Trophoblast cell (in vitro differentiated cells and primary cell): ENCODE measurements around the gene ASIC2.

Source experiments
- DNase-seq, 2 donors: peaks; one replicate each; pipeline ENCODE4 v3.0.0-alpha.2; 2016
- H2AFZ ChIP-seq: 2 replicates; pipeline ENCODE4 v1.6.1; 2013; ENCODE audit warnings: low read length, moderate library complexity, mild to moderate bottlenecking; ENCODE audit not compliant: insufficient read depth, poor library complexity
- H2AK5ac ChIP-seq: 2 replicates; pipeline ENCODE4 v1.6.1; 2013; ENCODE audit warnings: mild to moderate bottlenecking, low read length
- H2BK120ac ChIP-seq: 2 replicates; pipeline ENCODE4 v1.6.1; 2013; ENCODE audit warnings: low read length, mild to moderate bottlenecking, moderate library complexity; ENCODE audit not compliant: insufficient read depth, poor library complexity
- H2BK12ac ChIP-seq: 2 replicates; pipeline ENCODE4 v1.6.1; 2013; ENCODE audit warnings: mild to moderate bottlenecking, low read length, moderate library complexity
- H2BK5ac ChIP-seq: 2 replicates; pipeline ENCODE4 v1.6.1; 2013; ENCODE audit warnings: low read length, low read depth, moderate library complexity, mild to moderate bottlenecking; ENCODE audit not compliant: poor library complexity
- H3K14ac ChIP-seq: 2 replicates; pipeline ENCODE4 v1.6.1; 2013; ENCODE audit warnings: mild to moderate bottlenecking, low read length
- H3K18ac ChIP-seq: 2 replicates; pipeline ENCODE4 v1.6.1; 2013; ENCODE audit warnings: mild to moderate bottlenecking, low read length
- H3K23ac ChIP-seq: 2 replicates; pipeline ENCODE4 v1.6.1; 2013; ENCODE audit warnings: low read length
- H3K27ac ChIP-seq: 2 replicates; pipeline ENCODE4 v1.5.1; 2013; ENCODE audit warnings: low read depth, mild to moderate bottlenecking, inconsistent platforms, low read length, moderate library complexity
- H3K27me3 ChIP-seq: 2 replicates; pipeline ENCODE4 v1.6.1; 2013; ENCODE audit warnings: inconsistent platforms, mild to moderate bottlenecking, low read length, moderate library complexity; ENCODE audit not compliant: insufficient read depth
- H3K36me3 ChIP-seq, 2 experiments: 1 replicate in 1 of 2; 2 replicates in 1 of 2; pipeline ENCODE4 v1.6.1; 2013; ENCODE audit warnings: low read length in 2 of 2, mild to moderate bottlenecking in 2 of 2, moderate library complexity in 1 of 2; ENCODE audit not compliant: insufficient read depth in 2 of 2, control insufficient read depth in 1 of 2
- H3K4ac ChIP-seq: 2 replicates; pipeline ENCODE4 v1.6.1; 2013; ENCODE audit warnings: low read depth, mild to moderate bottlenecking, low read length, moderate library complexity
- H3K4me1 ChIP-seq, 2 experiments: 1 replicate in 1 of 2; 2 replicates in 1 of 2; pipeline ENCODE4 v1.6.1; 2013; ENCODE audit warnings: low read length in 2 of 2, mild to moderate bottlenecking in 2 of 2, moderate library complexity in 1 of 2; ENCODE audit not compliant: insufficient read depth in 2 of 2, control insufficient read depth in 1 of 2
- H3K4me2 ChIP-seq: 2 replicates; pipeline ENCODE4 v1.6.1; 2013; ENCODE audit warnings: inconsistent platforms, mild to moderate bottlenecking, low read length, moderate library complexity
- H3K4me3 ChIP-seq: 2 replicates; pipeline ENCODE4 v1.5.1; 2013; ENCODE audit warnings: mild to moderate bottlenecking, low read depth, low read length, inconsistent platforms
- H3K79me1 ChIP-seq: one replicate; pipeline ENCODE4 v1.6.1; 2013; ENCODE audit warnings: low read length
- H3K79me2 ChIP-seq: 2 replicates; pipeline ENCODE4 v1.6.1; 2013; ENCODE audit warnings: low read length, mild to moderate bottlenecking; ENCODE audit not compliant: control insufficient read depth, insufficient read depth, poor library complexity
- H3K9ac ChIP-seq: 2 replicates; pipeline ENCODE4 v1.6.1; 2013; ENCODE audit warnings: mild to moderate bottlenecking, low read length
- H3K9me3 ChIP-seq: 2 replicates; pipeline ENCODE4 v1.6.1; 2013; ENCODE audit warnings: low read depth, mild to moderate bottlenecking, control low read depth, inconsistent platforms, low read length; ENCODE audit not compliant: insufficient read depth
- H4K12ac ChIP-seq: 2 replicates; pipeline ENCODE4 v1.6.1; 2013; ENCODE audit warnings: low read depth, mild to moderate bottlenecking, low read length, moderate library complexity
- H4K8ac ChIP-seq: 2 replicates; pipeline ENCODE4 v1.6.1; 2013; ENCODE audit warnings: low read depth, mild to moderate bottlenecking, low read length, moderate library complexity
- H4K91ac ChIP-seq: one replicate; pipeline ENCODE4 v1.6.1; 2013; ENCODE audit warnings: low read depth, mild to moderate bottlenecking, low read length, moderate library complexity
- WGBS: extraction: QIAGEN DNeasy Blood & Tissue Kit; methylation state at CpG from one replicate; pipeline ENCODE4 v1.1.7; 2013; ENCODE audit warnings: missing lambda C conversion rate; ENCODE audit not compliant: insufficient read length, insufficient coverage; ENCODE audit errors: extremely low coverage; 5-methylcytosine and 5-hydroxymethylcytosine counted together

Gene ASIC2

GRCh38 chr17:33322063-33322462 is 29.0 kb upstream of the ASIC2 start:
- Histone ChIP-seq H3K4me1 (no peaks in the 10 kb centered on the region), H3K27me3 (no peaks in the 10 kb centered on the region), H3K36me3 (no peaks in the 10 kb centered on the region), H3K23ac (no peak overlapping the region), H3K9ac (no peak overlapping the region), H3K14ac (no peak overlapping the region), H3K79me1 (no peaks in the 10 kb centered on the region), H2AFZ (no peak overlapping the region), H3K4me3 (no peak overlapping the region), H4K8ac (no peak overlapping the region), H3K4ac (no peak overlapping the region), H3K27ac (no peak overlapping the region), H3K4me2 (no peak overlapping the region), H2BK120ac (no peak overlapping the region), H2BK12ac (no peak overlapping the region), H4K91ac (no peak overlapping the region), H2BK5ac (no peak overlapping the region), H2AK5ac (no peak overlapping the region), H3K79me2 (no peaks in the 10 kb centered on the region), H3K9me3 (no peaks in the 10 kb centered on the region), H3K18ac (no peak overlapping the region), H4K12ac (no peak overlapping the region)
- no CpG with 5 or more reads among the region's 6 CpGs for WGBS
- DNase-seq = no peak

- H3K18ac ChIP-seq = no peak overlapping the region
- no peak overlapping the region for H3K14ac ChIP-seq
- H3K79me1 ChIP-seq = no peaks in the 10 kb centered on the region
- no peak overlapping the region for H2AFZ ChIP-seq
- no peak overlapping the region for H4K12ac ChIP-seq
- no peaks in the 10 kb centered on the region for H3K4me1 ChIP-seq
- H3K4ac ChIP-seq = no peak overlapping the region
- no peaks in the 10 kb centered on the region for H3K79me2 ChIP-seq
- no peak overlapping the region for H2BK12ac ChIP-seq
- H2AK5ac ChIP-seq = no peak overlapping the region
- no peaks in the 10 kb centered on the region for H3K36me3 ChIP-seq
- H3K27ac ChIP-seq = no peak overlapping the region
- H3K27me3 ChIP-seq = no peaks in the 10 kb centered on the region
- no peak overlapping the region for H4K91ac ChIP-seq
- no peak overlapping the region for H3K4me3 ChIP-seq
- no peaks in the 10 kb centered on the region for H3K9me3 ChIP-seq
- no peak overlapping the region for H2BK120ac ChIP-seq
- no peak overlapping the region for H3K23ac ChIP-seq
- DNase-seq = no peak
- no peak overlapping the region for H3K4me2 ChIP-seq
- H2BK5ac ChIP-seq = no peak overlapping the region
- H3K9ac ChIP-seq = no peak overlapping the region
- H4K8ac ChIP-seq = no peak overlapping the region
- no CpG with 5 or more reads among the region's 3 CpGs for WGBS
Observed at GRCh38 chr17:33318241-33318640, 25.1 kb upstream of the ASIC2 start.

GRCh38 chr17:33316746-33317145 is 23.7 kb upstream of the ASIC2 start:
- WGBS = no CpG with 5 or more reads among the region's 6 CpGs
- no peaks in the 10 kb centered on the region for H3K27me3 ChIP-seq
- H3K79me1 ChIP-seq = no peaks in the 10 kb centered on the region
- no peak overlapping the region for H3K4ac ChIP-seq
- no peak overlapping the region for H3K9ac ChIP-seq
- H2BK12ac ChIP-seq = no peak overlapping the region
- H4K8ac ChIP-seq = no peak overlapping the region
- H4K91ac ChIP-seq = no peak overlapping the region
- H2BK120ac ChIP-seq = no peak overlapping the region
- DNase-seq = no peak
- H3K14ac ChIP-seq = no peak overlapping the region
- H4K12ac ChIP-seq = no peak overlapping the region
- H3K18ac ChIP-seq = no peak overlapping the region
- no peak overlapping the region for H3K4me2 ChIP-seq
- no peaks in the 10 kb centered on the region for H3K79me2 ChIP-seq
- no peak overlapping the region for H2AK5ac ChIP-seq
- H3K4me3 ChIP-seq = no peak overlapping the region
- H3K4me1 ChIP-seq = no peaks in the 10 kb centered on the region
- no peak overlapping the region for H2AFZ ChIP-seq
- H3K27ac ChIP-seq = no peak overlapping the region
- H3K36me3 ChIP-seq = no peaks in the 10 kb centered on the region
- H3K23ac ChIP-seq = no peak overlapping the region
- H3K9me3 ChIP-seq = no peaks in the 10 kb centered on the region
- no peak overlapping the region for H2BK5ac ChIP-seq

- Histone ChIP-seq H3K9ac (no peak overlapping the region), H3K4ac (no peak overlapping the region), H3K23ac (no peak overlapping the region), H3K4me2 (no peak overlapping the region), H3K14ac (no peak overlapping the region), H2BK12ac (no peak overlapping the region), H2AFZ (no peak overlapping the region), H2BK5ac (no peak overlapping the region), H3K79me1 (no peaks in the 10 kb centered on the region), H3K79me2 (no peaks in the 10 kb centered on the region), H3K27ac (no peak overlapping the region), H3K4me1 (no peaks in the 10 kb centered on the region), H2AK5ac (no peak overlapping the region), H3K27me3 (no peaks in the 10 kb centered on the region), H4K91ac (no peak overlapping the region), H3K36me3 (no peaks in the 10 kb centered on the region), H3K18ac (no peak overlapping the region), H4K8ac (no peak overlapping the region), H2BK120ac (no peak overlapping the region), H3K9me3 (no peaks in the 10 kb centered on the region), H4K12ac (no peak overlapping the region), H3K4me3 (no peak overlapping the region)
- no CpG with 5 or more reads among the region's 2 CpGs for WGBS
- DNase-seq = no peak
Observed at GRCh38 chr17:33310296-33310695, 17.2 kb upstream of the ASIC2 start.
